GM21528 (cell line): ENCODE results near the gene SIGLEC5.
"Not testable (repeated sequence)": the region's sequence is repeated elsewhere in the genome, so short reads cannot be mapped to it uniquely, and the experiment has no call there.

ENCODE experiments used
- ATAC-seq: cut with Tn5 transposase; IDR thresholded peaks from one replicate; pipeline ENCODE4 v1.9.1; 2021; ENCODE audit warnings: mild to moderate bottlenecking, moderate library complexity; ENCODE audit not compliant: unreplicated experiment, low FRiP score

The SIGLEC5 gene, protein sequence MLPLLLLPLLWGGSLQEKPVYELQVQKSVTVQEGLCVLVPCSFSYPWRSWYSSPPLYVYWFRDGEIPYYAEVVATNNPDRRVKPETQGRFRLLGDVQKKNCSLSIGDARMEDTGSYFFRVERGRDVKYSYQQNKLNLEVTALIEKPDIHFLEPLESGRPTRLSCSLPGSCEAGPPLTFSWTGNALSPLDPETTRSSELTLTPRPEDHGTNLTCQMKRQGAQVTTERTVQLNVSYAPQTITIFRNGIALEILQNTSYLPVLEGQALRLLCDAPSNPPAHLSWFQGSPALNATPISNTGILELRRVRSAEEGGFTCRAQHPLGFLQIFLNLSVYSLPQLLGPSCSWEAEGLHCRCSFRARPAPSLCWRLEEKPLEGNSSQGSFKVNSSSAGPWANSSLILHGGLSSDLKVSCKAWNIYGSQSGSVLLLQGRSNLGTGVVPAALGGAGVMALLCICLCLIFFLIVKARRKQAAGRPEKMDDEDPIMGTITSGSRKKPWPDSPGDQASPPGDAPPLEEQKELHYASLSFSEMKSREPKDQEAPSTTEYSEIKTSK

DNA sequence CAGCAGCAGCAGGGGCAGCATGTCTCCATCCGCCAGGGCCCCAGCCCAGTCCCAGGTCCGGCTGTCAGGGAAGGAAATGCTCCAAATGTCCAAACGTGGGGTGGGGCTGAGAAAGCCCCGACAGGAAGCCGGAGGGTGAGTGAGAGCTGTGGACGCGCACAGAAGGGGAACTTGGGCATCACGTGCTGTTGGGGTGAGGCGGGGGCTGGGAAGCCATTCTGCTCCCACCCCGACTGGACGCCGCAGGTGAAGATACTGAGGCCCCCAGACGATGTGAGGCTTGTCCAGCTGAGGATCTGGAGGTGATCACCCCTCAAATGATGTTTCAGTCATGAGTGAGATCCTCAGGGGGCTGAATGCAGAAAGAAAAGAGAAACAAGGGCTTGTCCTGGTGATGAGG is at the start of gene SIGLEC5:
SIGLEC5 (minus strand) TSS at position 87 of the 400 bp plus-strand sequence; CDS start at position 21, 66 bp downstream.
- not testable (repeated sequence) for ATAC-seq

DNA sequence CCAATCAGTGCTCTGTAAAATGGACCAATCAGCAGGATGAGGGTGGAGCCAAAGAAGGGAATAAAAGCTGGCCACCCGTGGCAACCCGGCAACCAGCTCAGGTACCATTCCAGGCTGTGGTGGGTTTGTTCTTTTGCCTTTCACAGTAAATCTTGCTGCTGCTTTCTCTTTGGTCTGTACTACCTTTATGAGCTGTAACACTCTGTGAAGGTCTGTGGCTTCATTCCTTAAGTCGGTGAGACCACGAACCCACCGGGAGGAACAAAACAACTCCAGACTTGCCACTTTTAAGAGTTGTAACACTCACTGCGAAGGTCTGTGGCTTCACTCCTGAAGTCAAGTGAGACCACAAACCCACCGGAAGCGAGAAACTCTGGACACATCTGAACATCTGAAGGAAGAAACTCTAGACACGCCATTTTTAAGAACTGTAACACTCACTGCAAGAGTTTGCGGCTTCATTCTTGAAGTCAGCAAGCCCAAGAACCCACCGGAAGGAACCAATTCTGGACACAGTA is 46.4 kb upstream of the SIGLEC5 start:
- no peak for ATAC-seq

- ATAC-seq, result not testable (repeated sequence)
These were observed 45.8 kb upstream of the SIGLEC5 start for GRCh38 chr19:51675911-51676565.

GRCh38 chr19:51668216-51668615 is 38.0 kb upstream of the SIGLEC5 start:
- ATAC-seq, result no peak

GRCh38 chr19:51664997-51665396 is 34.8 kb upstream of the SIGLEC5 start:
- no peak for ATAC-seq

GRCh38 chr19:51664131-51664530 is 33.9 kb upstream of the SIGLEC5 start:
- ATAC-seq, result no peak

DNA sequence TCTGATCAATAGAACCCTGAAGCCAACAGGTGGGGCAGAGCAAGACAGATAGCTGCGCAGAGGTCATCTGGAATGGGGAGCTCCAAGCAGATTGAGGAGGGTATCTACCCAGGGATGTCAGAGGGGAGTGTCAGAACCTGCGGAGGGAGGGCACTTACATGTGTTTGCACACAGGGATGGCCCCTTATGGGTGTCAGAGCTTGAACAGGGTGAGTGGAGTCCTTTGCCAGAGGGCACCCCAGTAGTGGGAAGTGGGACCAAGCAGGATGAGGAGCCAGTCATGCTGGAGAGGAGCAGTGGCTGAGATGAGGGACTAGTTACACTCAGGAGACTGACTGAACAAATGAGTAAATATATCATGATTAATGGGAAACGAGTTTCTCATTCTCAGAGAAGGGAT is 33.4 kb upstream of the SIGLEC5 start:
- ATAC-seq, result no peak

GRCh38 chr19:51660975-51661600 is 30.9 kb upstream of the SIGLEC5 start:
- no peak for ATAC-seq

- no peak for ATAC-seq
These were observed 24.6 kb upstream of the SIGLEC5 start for GRCh38 chr19:51654783-51655182.

DNA sequence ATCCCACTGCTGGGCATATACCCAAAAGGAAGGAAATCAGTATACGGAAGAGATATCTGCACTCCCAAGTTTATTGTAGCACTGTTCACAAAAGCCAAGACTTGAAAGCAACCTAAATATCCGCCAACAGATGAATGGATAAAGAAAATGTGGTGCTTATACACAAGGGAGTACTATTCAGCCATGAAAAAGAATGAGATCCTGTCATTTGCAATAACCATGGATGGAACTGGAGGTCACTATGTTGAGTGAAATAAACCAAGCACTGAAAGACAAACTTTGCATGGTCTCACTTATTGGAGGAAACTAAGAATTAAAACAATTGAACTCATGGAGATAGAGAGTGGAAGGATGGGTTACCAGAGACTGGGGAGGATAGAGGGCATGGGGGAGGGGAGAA is 23.0 kb upstream of the SIGLEC5 start:
- ATAC-seq, result no peak

- ATAC-seq, result no peak
These were observed 22.1 kb upstream of the SIGLEC5 start for GRCh38 chr19:51652266-51652665.

- ATAC-seq, result no peak
These were observed 21.1 kb upstream of the SIGLEC5 start for GRCh38 chr19:51651216-51651846.

- ATAC-seq, result no peak
These were observed 17.1 kb upstream of the SIGLEC5 start for GRCh38 chr19:51647318-51647717.

GRCh38 chr19:51646730-51647129 is 16.5 kb upstream of the SIGLEC5 start, which contains the start of gene SIGLEC14:
SIGLEC14 (minus strand) TSS chr19:51646825; CDS start chr19:51646759, 66 bp downstream.
- ATAC-seq, result not testable (repeated sequence)

GRCh38 chr19:51644636-51645271 is 14.6 kb upstream of the SIGLEC5 start:
- no peak for ATAC-seq

GRCh38 chr19:51641648-51642047 is 11.4 kb upstream of the SIGLEC5 start:
- ATAC-seq, result no peak

- no peak for ATAC-seq
These were observed 10.2 kb upstream of the SIGLEC5 start for GRCh38 chr19:51640386-51640785.

DNA sequence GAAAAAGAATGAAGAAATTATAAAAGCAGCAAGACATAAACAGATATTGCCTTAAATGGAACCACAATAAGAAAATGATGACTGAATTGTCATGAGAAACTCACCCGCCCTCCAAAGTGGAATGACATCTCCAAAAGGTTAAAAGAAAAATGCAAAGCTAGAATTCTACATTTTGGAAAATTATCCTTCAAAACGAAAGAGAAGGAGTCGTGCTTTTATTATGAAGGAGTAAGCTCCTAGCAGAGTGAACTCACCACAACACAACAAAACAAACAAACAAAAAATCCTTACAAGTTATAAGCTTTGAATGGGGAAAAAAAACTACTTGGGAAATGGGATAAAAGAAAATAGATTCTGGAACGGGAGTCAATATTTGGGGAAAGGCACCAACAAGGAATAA is 9.7 kb upstream of the SIGLEC5 start:
- no peak for ATAC-seq

DNA sequence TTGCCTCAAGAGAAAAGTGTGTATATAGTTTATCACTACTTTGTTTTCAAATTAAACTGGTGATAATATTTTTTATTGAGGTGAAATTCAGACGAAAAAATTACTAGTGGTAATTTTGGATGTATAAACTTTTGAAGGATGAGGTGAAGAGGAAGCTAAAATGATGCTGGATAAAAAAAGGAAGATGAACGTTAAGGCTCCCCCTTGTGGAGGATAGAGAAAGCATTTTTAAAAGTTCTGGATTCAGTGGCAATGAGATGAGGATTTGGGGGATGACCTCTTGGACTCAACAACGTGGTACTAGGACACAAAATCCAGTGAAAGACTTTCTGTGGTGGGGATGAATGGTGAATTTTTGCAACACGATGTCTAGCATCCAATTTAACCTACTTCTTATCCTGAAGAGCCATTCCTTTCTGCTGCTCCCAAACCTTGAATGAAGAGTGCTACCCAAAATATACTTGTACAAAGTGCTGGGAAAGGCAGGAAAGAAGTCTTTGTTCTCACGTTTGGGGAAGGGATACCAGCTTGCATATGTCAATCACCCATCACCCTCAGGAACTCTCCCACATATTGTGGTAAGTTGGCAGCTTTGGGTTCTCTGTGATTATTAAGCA is 7.3 kb upstream of the SIGLEC5 start:
- ATAC-seq, result no peak
